B cell (primary cell): ENCODE results near the gene OR2B6. TPM values are rescaled to one million over a fixed set of nuclear protein-coding genes. Genes with fewer than 3 reads are reported as not detected.

Source experiments
- ATAC-seq: fragments of 200-7000 bp; cut with Tn5 transposase; one replicate; pipeline ENCODE4 v1.10.0; 2021; ENCODE audit warnings: low read depth, mild to moderate bottlenecking, moderate number of reproducible peaks, moderate library complexity
- CTCF ChIA-PET: fragments of 350-600 bp; sonication (Branson Sonifier 250); formaldehyde crosslinking; loops from one replicate; lab custom pipeline; 2021; ENCODE audit warnings: antibody characterized with exemption, inconsistent platforms; lab: Charles Lee
- POLR2A ChIA-PET: fragments of 350-600 bp; sonication (Branson Sonifier 250); formaldehyde crosslinking; loops from one replicate; lab custom pipeline; 2021; ENCODE audit warnings: antibody characterized with exemption; lab: Charles Lee
- DNase-seq: peaks from one replicate; pipeline ENCODE4 v3.0.0; 2013
- H2AFZ ChIP-seq: 2 replicates; pipeline ENCODE4 v1.6.1; 2012; ENCODE audit warnings: mild to moderate bottlenecking, low read depth, low read length; ENCODE audit not compliant: insufficient read depth, poor library complexity, severe bottlenecking
- H3K27ac ChIP-seq, 2 donors: 1 replicate in 1 of 2; 2 replicates in 1 of 2; pipeline ENCODE4 v1.5.1; 2012 to 2013; ENCODE audit warnings: low read length in 2 of 2, mild to moderate bottlenecking in 2 of 2, moderate library complexity in 1 of 2
- H3K27me3 ChIP-seq, 4 experiments: fragments of 200-600 bp in 1 of 4; sonication (generic) in 1 of 4; replicated peaks in 1 of 4; 1 replicate in 2 of 4; 2 replicates in 2 of 4; pipeline versions ENCODE4 v1.6.1 to v1.7.0; 2013 to 2016; ENCODE audit warnings: low read length in 3 of 4, mild to moderate bottlenecking in 2 of 4, mixed read lengths in 1 of 4, moderate library complexity in 1 of 4; ENCODE audit not compliant: insufficient read depth in 4 of 4, control insufficient read depth in 3 of 4; ENCODE audit errors: control extremely low read depth in 1 of 4
- H3K36me3 ChIP-seq, 2 experiments: replicated peaks in 1 of 2; 1 replicate in 1 of 2; 2 replicates in 1 of 2; pipeline versions ENCODE4 v1.6.1 to v1.7.1; 2013; ENCODE audit warnings: low read length in 1 of 2; ENCODE audit not compliant: insufficient read depth in 2 of 2, control insufficient read depth in 1 of 2; ENCODE audit errors: control extremely low read depth in 1 of 2, extremely low read depth in 1 of 2
- H3K4me1 ChIP-seq, 2 donors: fragments of 200-600 bp in 1 of 2; sonication (generic) in 1 of 2; 1 replicate in 1 of 2; 2 replicates in 1 of 2; pipeline versions ENCODE4 v1.5.1 to v1.6.1; 2013 to 2017; ENCODE audit warnings: low read length in 2 of 2; ENCODE audit not compliant: control insufficient read depth in 2 of 2, insufficient read depth in 2 of 2
- H3K4me2 ChIP-seq: replicated peaks from 2 replicates; pipeline ENCODE3; 2012; ENCODE audit warnings: mild to moderate bottlenecking, low read depth, low read length; ENCODE audit not compliant: poor library complexity, severe bottlenecking
- H3K4me3 ChIP-seq, 5 experiments: fragments of 200-600 bp in 1 of 5; sonication (generic) in 1 of 5; 1 replicate in 3 of 5; 2 replicates in 2 of 5; pipeline versions ENCODE4 v1.5.1 to v1.7.0; 2011 to 2016; ENCODE audit warnings: low read length in 4 of 5, mild to moderate bottlenecking in 4 of 5, low read depth in 2 of 5, control low read depth in 1 of 5, moderate library complexity in 1 of 5; ENCODE audit not compliant: insufficient read depth in 1 of 5; ENCODE audit errors: control extremely low read depth in 1 of 5, extremely low read depth in 1 of 5
- H3K79me2 ChIP-seq: fragments of 200-600 bp; sonication (generic); one replicate; pipeline ENCODE4 v1.6.0; 2016; ENCODE audit warnings: low read length; ENCODE audit not compliant: control insufficient read depth, insufficient read depth
- H3K9ac ChIP-seq: fragments of 200-600 bp; sonication (generic); 2 replicates; pipeline ENCODE4 v1.6.1; 2017; ENCODE audit warnings: mild to moderate bottlenecking, low read length, moderate library complexity
- H3K9me3 ChIP-seq, 3 donors: one replicate each; pipeline versions ENCODE4 v1.6.1 to v1.7.1; 2013; ENCODE audit warnings: low read length in 2 of 3; ENCODE audit not compliant: control insufficient read depth in 2 of 3, insufficient read depth in 1 of 3; ENCODE audit errors: control extremely low read depth in 1 of 3
- H4K20me1 ChIP-seq: 2 replicates; pipeline ENCODE4 v1.6.0; 2012; ENCODE audit warnings: mild to moderate bottlenecking, low read length; ENCODE audit not compliant: insufficient read depth, control insufficient read depth, poor library complexity, severe bottlenecking
- H3K27ac Mint-ChIP-seq: one replicate; pipeline ENCODE4 v1.8.0; 2021; ENCODE audit warnings: mixed read lengths
- H3K27me3 Mint-ChIP-seq: one replicate; pipeline ENCODE4 v1.8.0; 2021; ENCODE audit warnings: mixed read lengths
- H3K4me1 Mint-ChIP-seq: one replicate; pipeline ENCODE4 v1.8.0; 2021; ENCODE audit warnings: mixed read lengths
- H3K4me3 Mint-ChIP-seq: one replicate; pipeline ENCODE4 v1.8.0; 2021; ENCODE audit warnings: mixed read lengths
- H3K9me3 Mint-ChIP-seq: one replicate; pipeline ENCODE4 v1.8.0; 2022; ENCODE audit warnings: mixed read lengths; ENCODE audit not compliant: insufficient read depth
- CTCF ChIP-seq: fragments of 200-600 bp; IDR thresholded peaks from one replicate; pipeline ENCODE4 v1.8.0; 2022; ENCODE audit warnings: antibody characterized with exemption, mild to moderate bottlenecking
- EZH2 ChIP-seq: IDR thresholded peaks from 2 replicates; pipeline ENCODE4 v1.6.1; 2012; ENCODE audit warnings: borderline replicate concordance, low read depth, mild to moderate bottlenecking, moderate library complexity, low read length; ENCODE audit not compliant: insufficient read depth, poor library complexity, severe bottlenecking
- WGBS: methylation state at CpG from one replicate; pipeline ENCODE4 v1.1.5; 2013; ENCODE audit warnings: missing lambda C conversion rate; ENCODE audit not compliant: insufficient coverage; 5-methylcytosine and 5-hydroxymethylcytosine counted together
- intact Hi-C: fragments of 100-400 bp; cut with micrococcal nuclease; formaldehyde crosslinking; loops from one replicate; pipeline ENCODE4 v1.10.0; 2022
- polyA plus RNA-seq: library from polyadenylated mRNA; depleted of rRNA; stranded (reverse); fragments of >200 nt; gene quantifications from 2 replicates; pipeline ENCODE4 v1.2.3, GENCODE V29; 2012
- total RNA-seq, 2 donors: library from RNA; stranded (reverse); fragments of 120-200 nt in 1 of 2; gene quantifications; 1 replicate in 1 of 2; 2 replicates in 1 of 2; pipeline versions ENCODE4 v1.2.3 to v1.2.4, GENCODE V29; 2013 to 2022

Gene OR2B6
- total and polyA plus RNA-seq, 2 donors (not counting 1 experiment from before 2014, with no cell fraction given) = not detected

- Mint-ChIP-seq H3K9me3 (no peaks in the 10 kb centered on the region), H3K4me3 (no peak overlapping the region), H3K27me3 (peaks cover 21% of the 10 kb centered on the region), H3K27ac (no peak overlapping the region), H3K4me1 (no peaks in the 10 kb centered on the region)
- H3K4me2 ChIP-seq = no peak overlapping the region
- intact Hi-C loops = no loop called here
- no peaks in the 10 kb centered on the region for H4K20me1 ChIP-seq
- H3K36me3 ChIP-seq = no peaks in the 10 kb centered on the region
- H3K27me3 ChIP-seq = peaks cover 0 to 10% (median 0%) of the 10 kb centered on the region in 4 experiments
- H3K4me1 ChIP-seq = no peaks in the 10 kb centered on the region
- no peak overlapping the region for H3K4me3 ChIP-seq
- ATAC-seq (no peak), DNase-seq (no peak)
- TF ChIP-seq CTCF = no peak
- no peak for TF ChIP-seq EZH2
- H2AFZ ChIP-seq = no peak overlapping the region
- H3K9ac ChIP-seq = no peak overlapping the region
- no peaks in the 10 kb centered on the region for H3K9me3 ChIP-seq
- ChIA-PET CTCF (no interaction called here), POLR2A (no interaction called here)
- 40% methylated on average over 1 of the region's 2 CpGs for WGBS
- no peak overlapping the region for H3K27ac ChIP-seq
- H3K79me2 ChIP-seq = no peaks in the 10 kb centered on the region
Observed at GRCh38 chr6:27994616-27995015, 37.6 kb downstream of the OR2B6 start.

DNA sequence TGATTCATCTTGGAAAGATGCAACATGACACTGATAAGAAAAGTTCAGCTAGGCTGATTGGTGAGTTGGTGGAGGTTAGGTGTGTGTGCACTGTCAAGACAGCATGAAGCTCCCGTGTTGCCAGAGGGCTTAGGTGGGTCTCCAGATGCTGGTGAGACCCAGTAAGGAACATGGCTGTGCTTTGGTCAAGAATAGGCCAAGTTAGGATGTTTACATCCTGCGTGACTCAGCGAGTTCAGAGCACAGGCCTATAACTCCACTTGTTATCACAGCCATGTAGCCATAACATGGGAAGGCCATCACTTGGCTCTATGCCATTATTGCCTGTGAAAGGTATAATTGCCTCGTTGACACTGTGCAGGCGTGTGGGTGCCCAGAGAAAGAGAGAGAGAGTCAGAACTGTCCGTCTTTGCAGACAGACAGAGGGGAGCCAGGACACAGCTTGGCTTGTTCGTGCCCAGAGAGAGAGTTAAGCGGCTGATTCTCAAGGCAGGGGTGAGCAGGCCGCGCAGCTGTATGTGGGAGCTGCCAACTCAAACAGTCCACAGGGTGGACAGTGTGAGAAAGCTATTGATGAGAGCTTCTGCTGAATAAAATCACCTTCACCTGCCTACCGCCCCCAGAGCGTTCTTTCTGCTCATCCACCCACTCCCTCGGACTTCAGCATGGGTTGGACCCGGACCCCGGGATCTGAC, 43.5 kb downstream of the OR2B6 start:
- Mint-ChIP-seq H3K4me1 (no peaks in the 10 kb centered on the region), H3K9me3 (no peaks in the 10 kb centered on the region)
- 92% methylated on average over 10 of the region's 15 CpGs for WGBS

More for the DNA sequence above, 43.5 kb downstream of the OR2B6 start:
- DNase-seq (no peak), ATAC-seq (no peak)
- Histone ChIP-seq H3K4me2 (no peak overlapping the region), H3K79me2 (no peaks in the 10 kb centered on the region), H3K9ac (no peak overlapping the region), H3K4me1 (no peaks in the 10 kb centered on the region), H4K20me1 (no peaks in the 10 kb centered on the region), H3K27me3 (no peaks in the 10 kb centered on the region), H3K36me3 (no peaks in the 10 kb centered on the region), H2AFZ (no peak overlapping the region), H3K27ac (no peak overlapping the region), H3K4me3 (no peak overlapping the region), H3K9me3 (no peaks in the 10 kb centered on the region)
- no peak overlapping the region for H3K4me3 Mint-ChIP-seq
- H3K27me3 Mint-ChIP-seq = peaks cover 3% of the 10 kb centered on the region
- TF ChIP-seq EZH2 = no peak
- TF ChIP-seq CTCF = no peak
- ChIA-PET POLR2A (no interaction called here), CTCF (no interaction called here)
- intact Hi-C loops = no loop called here
- H3K27ac Mint-ChIP-seq = no peak overlapping the region
